NCI-H1930 (cell line): ENCODE data around the gene IRAK4.

Source experiments
- DNase-seq, 2 experiments: peaks; one replicate each; lab custom pipeline; 2025; lab: John Stamatoyannopoulos, UW

IRAK4 gene

DNA sequence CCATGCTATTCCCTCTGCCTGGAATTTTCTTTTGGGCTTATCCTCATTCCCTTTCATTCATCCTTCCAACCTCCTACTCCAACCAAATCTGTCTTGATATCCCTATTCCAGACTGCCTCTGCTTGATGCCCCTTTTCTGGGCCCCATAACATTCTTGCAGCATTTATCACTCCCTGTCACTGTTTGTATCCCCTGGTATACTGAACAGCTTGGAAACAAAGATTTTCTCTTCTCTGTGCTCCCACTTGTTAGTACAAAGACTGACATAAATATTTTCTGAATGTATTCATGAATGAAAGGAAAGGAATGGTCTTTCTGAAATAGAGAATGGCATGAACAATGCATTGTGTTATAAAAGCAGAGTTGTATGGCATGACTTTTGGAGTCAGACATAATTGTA lies 7.5 kb downstream of the IRAK4 start:
- no peak for DNase-seq

DNA sequence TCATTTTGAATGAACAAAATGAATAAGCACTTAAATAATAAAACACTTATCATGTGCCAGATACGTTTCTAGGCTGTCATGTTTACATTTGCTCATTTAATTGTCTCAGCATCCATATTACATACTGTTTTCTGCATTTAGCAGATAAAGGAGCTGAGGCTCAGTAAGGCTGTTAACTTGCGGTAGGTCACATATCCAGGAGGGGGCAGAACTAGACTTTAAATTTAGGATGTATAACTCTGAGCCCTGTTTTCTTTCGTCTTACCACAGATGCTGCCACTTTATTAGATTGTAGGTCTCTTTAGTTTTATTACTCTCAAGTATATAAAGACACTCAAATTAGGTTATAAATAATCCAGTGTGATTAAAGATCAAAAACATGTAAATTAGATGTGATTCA lies 17.7 kb downstream of the IRAK4 start:
- DNase-seq, result peak in 1 of 2 experiments; percentile 36

DNA sequence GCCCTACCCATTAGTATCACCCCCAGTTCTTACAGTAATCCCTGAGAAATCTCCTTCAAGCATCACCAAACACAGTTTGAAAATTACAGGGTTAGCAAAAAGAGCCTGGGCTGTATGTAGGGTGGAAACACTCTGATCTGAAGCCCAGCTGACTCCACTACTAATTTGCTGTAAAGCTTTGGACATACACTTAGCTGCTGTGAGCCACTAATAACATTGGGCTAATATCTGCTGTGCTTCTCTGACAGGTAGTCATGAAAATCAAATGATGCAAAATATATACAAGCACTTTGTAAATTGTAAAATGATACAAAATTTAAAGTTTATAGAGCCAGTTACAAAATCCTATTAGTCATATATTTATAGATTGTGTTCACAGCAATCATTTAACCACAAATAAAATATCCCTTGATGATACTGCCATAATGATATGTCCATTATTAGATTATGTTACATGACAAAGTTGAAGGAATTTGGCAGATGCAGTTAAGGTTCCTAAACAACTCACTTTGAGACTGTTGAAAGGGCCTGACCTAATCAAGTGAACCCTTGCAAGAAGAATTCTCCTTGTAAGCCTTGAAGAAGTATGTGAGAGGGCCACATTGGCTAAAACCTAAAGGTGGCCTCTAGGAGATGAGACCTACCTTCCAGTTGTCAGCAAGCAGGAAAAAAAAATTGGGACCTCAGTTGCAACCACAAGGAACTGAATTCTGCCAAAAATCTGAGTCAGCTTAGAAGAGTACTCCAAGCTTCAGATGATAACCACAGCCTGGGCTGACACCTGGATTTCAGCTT lies 28.3 kb downstream of the IRAK4 start:
- no peak for DNase-seq

DNA sequence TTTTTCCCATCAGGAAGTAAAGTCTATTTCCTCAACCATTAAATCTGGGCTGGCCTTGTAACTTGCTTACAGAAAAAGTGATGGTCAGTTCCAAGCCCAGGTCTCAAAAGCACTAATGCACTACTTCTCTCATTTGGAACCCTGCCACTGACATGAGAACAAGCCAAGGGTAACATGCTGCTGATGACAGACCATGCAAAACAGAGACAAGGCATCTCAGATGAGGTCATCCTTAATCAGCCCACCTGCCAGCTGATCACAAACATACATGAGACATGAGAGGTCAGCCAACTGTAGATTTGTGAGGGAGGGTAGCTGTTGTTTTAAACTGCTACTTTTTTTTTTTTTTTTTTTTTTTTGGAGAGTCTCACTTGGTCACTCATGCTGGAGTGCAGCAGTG lies 31.2 kb downstream of the IRAK4 start:
- peak in 1 of 2 experiments; percentile 69 for DNase-seq

DNA sequence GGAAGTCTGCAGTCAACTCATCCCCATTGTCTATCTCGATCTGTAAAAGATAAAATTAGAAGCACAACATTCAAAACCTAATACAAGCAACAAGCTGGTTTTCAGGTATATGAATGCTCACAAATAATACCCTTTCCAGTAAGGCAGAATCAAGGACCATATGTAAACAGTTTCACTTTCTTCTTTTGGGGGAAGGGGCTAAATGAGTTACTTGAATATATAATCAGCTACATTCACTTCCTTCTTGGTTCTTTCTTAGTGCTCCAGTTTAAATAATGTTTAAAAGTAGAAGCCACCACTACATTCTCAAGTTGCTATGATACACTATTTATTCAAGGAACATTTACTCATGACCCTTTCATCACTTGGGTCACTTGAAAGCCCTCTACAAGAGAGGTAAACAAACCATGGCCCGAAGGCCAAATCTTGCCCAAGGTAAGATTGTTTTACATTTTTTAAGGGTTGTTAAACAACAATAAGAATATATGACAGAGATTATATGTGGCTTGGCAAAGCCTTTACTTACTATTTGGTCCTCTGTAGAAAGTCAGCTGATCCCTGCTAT lies 37.0 kb downstream of the IRAK4 start:
- no peak for DNase-seq

DNA sequence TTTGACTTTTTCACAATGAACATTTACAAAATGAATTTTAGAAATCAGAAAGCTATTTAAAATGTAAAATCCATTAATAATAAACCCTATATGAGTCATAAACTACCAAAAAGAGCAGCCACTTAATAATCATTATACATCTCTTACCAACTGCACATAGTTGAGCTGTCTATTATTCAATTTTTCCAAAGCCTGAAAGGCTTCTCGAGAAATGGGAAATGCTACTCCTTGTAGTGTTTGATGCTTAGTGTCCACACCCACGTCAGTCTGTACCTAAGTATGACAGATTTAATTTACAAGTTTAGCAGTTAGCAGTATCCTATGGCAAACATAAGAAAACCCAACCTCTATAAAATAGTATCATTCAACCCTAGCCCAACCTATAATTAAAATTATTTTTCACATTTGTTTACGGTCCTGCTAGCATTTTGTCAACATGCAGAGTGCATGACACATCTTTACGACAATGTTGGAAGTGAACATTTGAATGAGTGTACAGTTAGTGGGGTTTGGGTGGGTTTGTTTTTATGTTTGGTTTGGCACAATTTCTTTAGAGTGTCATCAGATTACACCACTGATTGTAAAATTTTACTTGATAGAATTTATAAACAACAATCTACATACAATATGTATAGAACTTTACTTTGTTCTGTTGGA lies 38.9 kb downstream of the IRAK4 start:
- no peak for DNase-seq

DNA sequence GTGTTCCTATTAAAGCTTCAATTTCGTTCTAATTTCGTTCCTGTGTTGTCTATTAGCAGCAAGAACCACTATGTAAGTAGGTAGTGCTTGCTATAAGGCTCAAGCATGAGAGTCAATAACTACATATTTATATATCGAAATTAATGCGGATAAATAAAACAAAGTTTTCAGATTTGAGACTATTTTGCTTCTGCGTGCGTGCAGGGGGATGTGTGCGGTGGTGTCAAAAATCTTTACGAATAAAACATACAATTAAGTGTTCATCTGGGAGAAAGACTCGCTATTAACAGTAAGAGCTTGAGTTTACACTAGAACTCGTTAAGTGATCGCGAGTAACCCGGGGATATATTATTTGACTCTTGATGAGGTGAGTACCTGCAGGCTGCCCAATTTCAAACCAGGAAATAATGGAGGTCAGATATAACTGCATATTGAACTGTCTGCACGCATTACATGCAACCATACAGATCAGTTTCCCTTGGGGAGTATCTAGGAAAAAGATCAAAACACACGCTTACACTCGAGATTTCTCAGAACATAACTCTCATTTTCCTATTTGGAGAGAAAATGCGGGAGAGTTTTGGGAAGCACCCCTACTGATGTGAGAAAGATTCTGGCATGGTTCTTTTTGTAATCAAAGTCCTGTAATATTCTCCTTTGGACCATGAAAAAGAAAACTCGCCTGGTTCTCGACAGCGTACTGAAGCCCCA lies 46.6 kb downstream of the IRAK4 start:
- peak; percentile 68 to 70 for DNase-seq

DNA sequence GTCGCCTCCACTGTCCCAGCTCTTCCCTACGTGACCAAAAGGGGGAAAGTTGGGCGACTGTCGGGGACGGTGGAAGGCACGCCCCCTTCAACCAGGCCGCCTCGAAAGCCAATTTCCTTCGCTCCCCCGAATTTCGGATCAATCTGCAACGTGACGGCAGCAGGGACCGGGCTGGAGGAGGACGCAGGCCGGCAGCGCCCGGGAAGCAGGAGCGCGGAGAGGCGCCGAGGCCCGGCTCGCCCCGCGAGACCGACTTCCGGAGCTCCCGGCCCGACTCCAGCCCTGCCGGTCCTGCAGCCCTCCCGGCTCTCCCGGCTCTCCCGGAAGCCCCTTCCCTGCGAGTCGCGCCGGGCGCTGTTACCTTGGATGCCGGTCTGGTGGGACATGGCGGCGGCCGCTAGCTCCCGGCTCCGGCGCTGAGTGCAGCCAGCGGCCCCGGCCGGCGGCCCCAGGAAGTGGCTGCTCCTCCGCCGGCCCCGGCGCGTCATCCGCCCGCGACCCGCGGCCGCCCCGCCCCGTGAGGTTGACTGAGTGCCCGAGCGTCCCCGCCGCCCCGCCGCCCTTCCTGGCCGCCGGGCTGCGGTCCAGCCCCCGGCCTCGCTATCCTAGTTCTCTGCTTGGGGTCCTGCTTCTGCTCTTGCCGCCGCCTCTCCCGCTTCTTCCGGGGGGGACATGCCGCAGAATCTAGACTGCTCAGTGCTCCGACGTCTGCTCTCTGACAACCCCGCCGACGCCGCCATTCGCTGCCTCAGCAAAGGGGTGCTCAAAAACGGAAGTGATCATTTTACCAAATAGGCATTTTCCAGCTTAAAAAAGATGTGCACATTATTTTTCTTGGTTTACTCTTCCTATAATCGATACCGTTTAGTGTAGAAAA lies 47.3 kb downstream of the IRAK4 start, which contains the start of gene TWF1:
TWF1 (minus strand) TSS at position 458 of the 877 bp plus-strand sequence; CDS start at position 386, 72 bp downstream.
- DNase-seq, result peak; percentile 95 to 99

DNA sequence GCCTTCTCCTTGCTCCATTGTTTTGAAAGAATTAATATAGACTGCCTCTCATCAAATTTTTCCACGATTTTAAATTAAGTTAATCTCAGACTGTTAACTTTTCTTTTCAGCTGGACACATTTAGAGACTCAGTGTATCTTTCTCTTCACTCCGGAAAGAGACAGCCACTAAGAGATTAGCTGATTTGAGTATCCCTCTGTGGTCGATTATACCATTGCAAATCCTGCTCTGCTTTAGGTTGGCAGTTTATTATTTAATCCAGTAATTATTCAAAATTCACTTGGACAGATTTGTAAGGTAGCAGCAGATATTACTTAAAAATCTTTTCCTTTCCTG lies 48.0 kb downstream of the IRAK4 start:
- no peak for DNase-seq

DNA sequence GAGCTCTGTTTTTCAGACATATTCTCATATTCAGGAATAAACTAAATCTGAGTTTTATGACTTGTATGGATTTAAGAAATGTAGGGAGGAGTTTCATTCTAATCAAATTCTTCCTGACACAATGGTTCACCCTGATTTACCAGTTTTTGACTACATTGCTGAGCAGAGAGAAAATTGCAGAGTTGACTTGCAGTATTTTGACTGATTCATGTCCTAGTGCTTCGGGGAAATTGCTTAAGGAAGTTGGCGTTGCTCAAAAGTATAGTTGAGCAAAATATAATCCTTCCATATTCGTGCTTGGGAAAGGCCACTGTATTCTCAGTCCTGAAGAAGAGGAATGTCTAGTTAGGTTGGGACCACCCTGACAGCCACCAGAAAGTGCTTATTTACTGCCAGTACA lies 48.6 kb downstream of the IRAK4 start:
- no peak for DNase-seq

DNA sequence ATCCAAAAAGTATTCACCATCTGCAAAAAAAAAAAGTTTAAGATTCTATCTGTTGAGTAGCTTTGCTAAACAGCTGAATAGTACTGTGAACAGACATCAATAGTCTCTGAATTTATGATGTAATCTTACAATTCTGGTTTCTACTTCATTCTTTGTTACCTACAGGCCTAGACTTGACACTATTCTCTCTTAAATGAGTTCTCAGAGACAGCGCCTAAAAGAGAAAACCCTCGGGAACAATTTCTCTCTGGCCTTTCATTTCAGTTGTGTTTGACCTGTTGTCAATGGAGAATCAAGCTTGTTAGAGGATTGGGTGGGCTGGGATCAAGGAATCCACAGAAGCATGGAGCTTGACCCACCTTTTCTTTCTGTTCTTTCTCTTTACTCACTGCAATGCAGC lies 53.3 kb downstream of the IRAK4 start:
- peak in 1 of 2 experiments; percentile 48 for DNase-seq

DNA sequence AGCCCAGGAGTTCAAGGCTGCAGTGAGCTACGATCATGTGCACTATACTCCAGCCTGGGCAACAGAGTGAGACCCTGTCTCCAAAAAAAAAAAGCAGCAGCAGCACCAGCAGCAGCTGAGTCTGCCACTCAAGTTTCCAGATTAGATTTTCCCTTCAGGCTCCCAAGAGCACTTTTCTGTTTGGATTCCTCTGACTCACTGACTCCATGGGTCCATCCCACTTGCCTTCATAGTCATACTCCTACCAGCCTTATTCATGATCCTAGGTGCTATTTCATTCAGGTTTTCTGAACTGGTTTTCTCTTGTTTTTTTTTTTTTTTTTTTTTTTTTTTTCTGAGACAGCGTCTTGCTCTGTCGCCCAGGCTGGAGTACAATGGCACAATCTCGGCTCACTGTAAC lies 54.2 kb downstream of the IRAK4 start:
- DNase-seq, result no peak

DNA sequence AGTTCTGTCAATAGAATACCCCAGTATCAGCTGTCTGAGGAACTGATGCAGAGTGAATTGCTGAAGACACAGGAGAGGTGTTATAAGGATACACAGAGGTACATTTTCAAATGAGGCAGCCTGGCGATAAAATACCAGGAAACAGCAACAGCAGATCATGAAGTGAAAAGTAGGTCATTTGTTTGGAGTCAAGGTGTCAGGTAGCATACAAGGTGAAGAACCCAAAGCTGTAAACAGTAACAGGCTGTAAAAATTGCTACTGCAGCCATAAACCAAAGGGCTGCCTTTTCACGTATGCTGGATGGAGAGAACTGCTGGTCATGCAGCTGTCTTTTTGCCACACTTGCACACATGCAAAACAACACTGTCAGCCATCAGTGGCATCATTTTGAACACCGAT lies 56.7 kb downstream of the IRAK4 start:
- DNase-seq, result no peak

DNA sequence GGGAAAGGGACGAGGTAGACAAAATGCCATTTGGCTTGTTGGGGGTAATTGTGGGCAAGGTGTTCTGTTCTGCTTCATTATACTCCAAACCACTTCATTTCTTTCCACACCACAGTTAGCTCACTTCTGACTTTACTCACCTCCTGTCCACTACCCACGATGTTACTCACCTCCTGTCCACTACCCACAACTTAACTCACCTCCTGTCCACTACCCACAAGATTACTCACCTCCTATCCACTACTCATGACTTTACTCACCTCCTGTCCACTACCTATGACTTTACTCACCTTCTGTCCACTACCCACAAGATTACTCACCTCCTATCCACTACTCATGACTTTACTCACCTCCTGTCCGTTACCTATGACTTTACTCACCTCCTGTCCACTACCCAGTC lies 57.4 kb downstream of the IRAK4 start:
- no peak for DNase-seq

DNA sequence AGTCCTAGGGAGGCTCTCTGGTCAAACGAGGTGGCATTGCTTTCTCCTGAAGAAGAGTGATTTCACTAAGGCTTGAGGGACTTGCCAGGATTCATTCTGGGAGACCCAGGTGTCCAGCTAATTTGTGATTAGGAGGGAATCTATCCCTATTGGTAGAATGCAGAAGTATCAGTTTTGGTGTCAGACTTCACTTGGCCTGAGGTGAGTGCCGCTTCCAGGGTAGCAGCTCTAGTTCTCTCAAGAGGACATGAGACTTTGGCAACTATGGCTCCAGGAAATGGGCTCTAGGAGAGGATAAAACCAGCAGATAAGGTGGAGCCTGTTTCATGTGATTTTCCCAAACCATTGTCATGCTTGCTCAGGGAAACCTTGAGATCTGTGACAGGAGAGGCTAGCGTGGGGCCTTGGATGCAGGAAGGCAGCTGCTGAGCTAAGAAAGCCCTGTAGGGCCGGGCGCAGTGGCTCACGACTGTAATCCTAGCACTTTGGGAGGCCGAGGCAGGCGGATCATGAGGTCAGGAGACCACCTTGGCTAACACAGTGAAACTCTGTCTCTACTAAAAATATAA lies 65.5 kb downstream of the IRAK4 start:
- DNase-seq, result no peak

DNA sequence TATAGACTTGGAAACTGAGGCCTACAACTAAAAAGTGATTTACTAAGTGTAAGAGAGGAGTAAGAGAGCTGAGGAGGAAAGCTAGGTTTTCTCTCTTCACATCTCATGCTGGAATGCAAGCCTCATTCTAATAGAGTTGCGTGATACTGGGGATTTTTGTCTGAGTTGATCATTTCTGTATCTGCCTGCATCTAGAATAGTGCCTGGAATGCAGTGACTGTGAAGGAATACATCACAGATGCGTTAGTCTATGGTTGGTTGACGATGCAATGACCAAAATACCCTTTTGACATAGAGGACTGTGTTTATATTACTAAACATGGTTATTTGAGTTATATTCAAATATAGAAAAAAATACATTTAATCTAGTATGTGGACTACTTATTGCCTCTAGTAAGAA lies 67.9 kb downstream of the IRAK4 start:
- no peak for DNase-seq

DNA sequence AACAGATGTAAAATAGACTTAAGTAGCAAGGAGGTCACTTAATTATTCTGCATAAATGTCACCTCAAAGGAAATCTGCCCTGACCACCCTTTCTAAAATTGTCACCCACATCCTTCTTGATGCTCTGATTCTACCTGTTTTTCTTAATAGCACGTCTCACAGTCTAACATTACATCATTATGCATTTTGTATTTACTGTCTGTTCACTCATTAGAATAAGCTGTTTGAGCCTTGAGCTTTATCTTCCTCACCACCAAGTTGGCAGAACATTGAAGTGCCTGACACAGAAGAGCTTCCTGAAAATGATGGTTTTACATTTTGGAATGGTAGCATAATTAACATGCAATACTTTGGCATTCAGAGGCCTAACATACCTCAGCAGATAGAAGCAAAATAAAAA lies 68.3 kb downstream of the IRAK4 start:
- DNase-seq, result no peak

DNA sequence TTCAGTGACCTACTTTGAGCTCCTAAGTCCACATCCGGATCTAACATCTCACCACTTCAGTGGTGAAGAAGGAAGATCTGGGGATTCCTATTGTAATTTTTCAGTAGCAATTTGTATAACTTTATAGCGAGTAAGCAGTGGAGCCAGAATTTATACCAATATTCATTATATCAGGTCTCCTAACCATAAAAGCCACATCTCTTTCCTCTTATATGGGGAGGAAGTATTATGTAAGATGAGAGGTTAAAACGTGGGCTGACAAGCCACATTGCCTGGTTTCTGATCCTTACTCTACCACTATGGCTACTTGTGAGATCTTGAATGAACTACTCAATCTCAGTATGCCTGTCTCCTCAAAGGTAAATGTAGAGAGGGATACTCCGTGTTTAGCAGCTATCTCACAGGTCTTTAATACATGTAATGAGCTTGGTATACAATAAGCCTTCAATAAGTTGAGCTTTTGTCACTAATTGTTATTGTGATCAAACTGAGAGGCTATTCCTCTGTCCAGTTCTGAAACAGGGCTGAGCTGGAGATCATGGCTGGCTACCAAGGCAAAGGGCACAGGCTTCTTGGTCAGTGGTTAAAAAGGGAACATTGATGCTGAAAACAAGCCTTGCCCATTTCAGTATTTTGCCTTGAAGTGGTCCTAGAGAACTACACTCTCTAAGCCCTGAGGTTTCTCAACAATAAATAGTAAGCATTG lies 73.9 kb downstream of the IRAK4 start:
- DNase-seq, result no peak

DNA sequence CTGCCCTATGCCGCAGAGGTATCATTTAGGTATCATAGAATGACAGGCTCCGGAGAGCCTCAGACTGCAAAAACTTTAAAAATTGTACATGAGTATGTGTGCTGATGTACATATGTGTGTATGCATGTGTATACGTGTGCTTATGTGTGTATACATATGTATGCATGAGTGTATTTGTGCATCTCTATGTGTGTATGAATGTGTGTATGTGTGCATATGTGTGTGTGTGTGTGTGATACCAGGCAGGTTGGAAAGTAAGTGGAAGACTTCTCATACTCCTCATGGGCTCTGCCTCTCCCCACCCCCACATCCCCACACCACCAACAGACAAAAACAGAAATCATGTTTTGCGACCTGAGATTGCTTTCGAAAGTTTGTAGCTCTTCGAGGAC lies 76.5 kb downstream of the IRAK4 start:
- no peak for DNase-seq

DNA sequence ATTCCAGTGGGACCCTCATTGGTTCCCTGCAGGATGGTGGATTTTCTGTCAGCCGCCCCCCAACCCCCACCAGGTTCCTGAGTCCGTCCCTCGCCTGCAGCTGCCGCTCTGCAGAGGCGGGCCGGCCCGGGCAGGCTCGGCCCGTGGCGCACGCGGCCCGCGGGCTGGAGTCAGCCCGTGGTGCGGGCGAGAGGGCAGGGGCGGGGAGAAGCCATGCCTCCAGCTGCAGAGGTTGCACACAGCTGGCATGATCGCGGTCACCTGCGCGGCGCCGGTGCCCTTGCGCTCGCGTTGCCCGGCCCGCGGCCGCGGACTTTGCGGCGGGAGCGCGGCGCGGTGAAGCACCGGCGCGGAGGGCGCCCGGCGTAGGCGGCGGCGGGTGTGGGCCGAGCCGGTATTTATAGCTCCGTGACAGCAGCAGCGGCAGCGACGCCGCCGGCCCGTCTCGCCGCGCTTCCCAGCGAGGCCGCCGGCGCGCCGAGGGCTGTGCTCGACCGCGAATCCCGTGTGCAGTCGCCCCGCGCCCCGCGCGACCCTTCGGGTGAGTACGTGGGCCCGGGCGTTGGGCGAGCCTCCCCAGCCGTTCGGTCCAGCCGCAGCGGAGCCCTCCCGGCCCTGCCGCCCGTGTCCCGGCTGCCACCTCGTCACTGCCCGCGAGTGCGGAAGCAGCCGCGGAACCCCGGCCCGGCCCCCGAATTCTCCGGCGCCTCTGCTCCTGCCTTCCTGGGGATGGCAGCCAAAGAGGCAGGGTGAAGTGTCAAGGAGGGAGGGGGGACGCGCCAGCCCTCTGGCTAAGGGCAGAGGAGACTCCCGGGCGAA lies 77.1 kb downstream of the IRAK4 start, which contains the start of gene TMEM117:
TMEM117 (plus strand) TSS at position 426 of the 819 bp plus-strand sequence.
- DNase-seq, result peak; percentile 73 to 74
